GM23338 (cell line): ENCODE results near the gene VSIR. TPM values are rescaled to one million over a fixed set of nuclear protein-coding genes. Genes with fewer than 3 reads are reported as not detected.

Experiments
- ATAC-seq: fragments of 200-7000 bp; cut with Tn5 transposase; 3 replicates; pipeline ENCODE4 v1.9.1; 2020
- DNase-seq: peaks from one replicate; pipeline ENCODE4 v3.0.0-alpha.2; 2015; ENCODE audit warnings: low spot score
- H2AFZ ChIP-seq: fragments of 200-600 bp; sonication (generic); 2 replicates; pipeline ENCODE4 v1.8.0; 2016; ENCODE audit warnings: antibody characterized with exemption, mild to moderate bottlenecking, moderate library complexity
- H3F3A ChIP-seq: fragments of 200-600 bp; sonication (generic); replicated peaks from 2 replicates; pipeline ENCODE4 v1.8.0; 2017; ENCODE audit warnings: antibody characterized with exemption, mixed run types, low read depth
- H3K27ac ChIP-seq: fragments of 200-600 bp; sonication (generic); 2 replicates; pipeline ENCODE4 v1.6.1; 2016; ENCODE audit warnings: low read depth
- H3K27me3 ChIP-seq: fragments of 200-600 bp; sonication (generic); 2 replicates; pipeline ENCODE4 v1.8.0; 2016; ENCODE audit warnings: mild to moderate bottlenecking, mixed run types, moderate library complexity; ENCODE audit not compliant: insufficient read depth
- H3K36me3 ChIP-seq: fragments of 200-600 bp; sonication (generic); 2 replicates; pipeline ENCODE4 v1.8.0; 2016; ENCODE audit warnings: mild to moderate bottlenecking; ENCODE audit not compliant: insufficient read depth
- H3K4me1 ChIP-seq: fragments of 200-600 bp; sonication (generic); 2 replicates; pipeline ENCODE4 v1.8.0; 2016; ENCODE audit warnings: mild to moderate bottlenecking, moderate library complexity; ENCODE audit not compliant: insufficient read depth
- H3K4me2 ChIP-seq: fragments of 200-600 bp; sonication (generic); 2 replicates; pipeline ENCODE4 v1.7.1; 2017; ENCODE audit warnings: mixed run types
- H3K4me3 ChIP-seq: fragments of 200-600 bp; sonication (generic); 2 replicates; pipeline ENCODE4 v1.6.1; 2016; ENCODE audit warnings: mixed run types
- H3K79me2 ChIP-seq: fragments of 200-600 bp; sonication (generic); replicated peaks from 2 replicates; pipeline ENCODE4 v1.8.0; 2017; ENCODE audit warnings: mild to moderate bottlenecking; ENCODE audit not compliant: insufficient read depth
- H3K9me2 ChIP-seq: fragments of 200-600 bp; sonication (generic); 2 replicates; pipeline ENCODE4 v1.8.0; 2017; ENCODE audit not compliant: insufficient read depth
- H4K20me1 ChIP-seq: fragments of 200-600 bp; sonication (generic); replicated peaks from 2 replicates; pipeline ENCODE4 v1.8.0; 2017; ENCODE audit warnings: mild to moderate bottlenecking; ENCODE audit not compliant: insufficient read depth
- H3K27ac Mint-ChIP-seq: 2 replicates; pipeline ENCODE4 v1.8.0; 2020; ENCODE audit warnings: inconsistent platforms, mild to moderate bottlenecking, moderate library complexity, mixed read lengths
- H3K27me3 Mint-ChIP-seq: 3 replicates; pipeline ENCODE4 v1.8.0; 2022; ENCODE audit warnings: low read depth, mild to moderate bottlenecking, moderate library complexity, mixed read lengths, inconsistent platforms; ENCODE audit not compliant: insufficient read depth, poor library complexity
- H3K36me3 Mint-ChIP-seq: 3 replicates; pipeline ENCODE4 v1.8.0; 2021; ENCODE audit warnings: low read depth, mild to moderate bottlenecking, inconsistent platforms, moderate library complexity, mixed read lengths
- H3K4me1 Mint-ChIP-seq: 3 replicates; pipeline ENCODE4 v1.8.0; 2020; ENCODE audit warnings: mild to moderate bottlenecking, inconsistent platforms, mixed read lengths
- H3K4me3 Mint-ChIP-seq: 3 replicates; pipeline ENCODE4 v1.8.0; 2021; ENCODE audit warnings: moderate library complexity, mild to moderate bottlenecking, inconsistent platforms, mixed read lengths
- H3K9me3 Mint-ChIP-seq: 3 replicates; pipeline ENCODE4 v1.8.0; 2020; ENCODE audit warnings: moderate library complexity, mild to moderate bottlenecking, inconsistent platforms, mixed read lengths
- CREB1 ChIP-seq: fragments of 250-450 bp; sonication (Bioruptor Pico); IDR thresholded peaks from 2 replicates; pipeline ENCODE4 v1.5.0; 2020; ENCODE audit warnings: low read depth, mild to moderate bottlenecking, moderate library complexity
- EZH2 ChIP-seq: fragments of 200-600 bp; sonication (generic); IDR thresholded peaks from one replicate; pipeline ENCODE4 v1.8.0; 2017; ENCODE audit warnings: antibody characterized with exemption, mild to moderate bottlenecking, low read depth; ENCODE audit not compliant: unreplicated experiment
- EZH2phosphoT487 ChIP-seq: fragments of 200-600 bp; sonication (generic); IDR thresholded peaks from one replicate; pipeline ENCODE4 v1.8.1; 2018; ENCODE audit warnings: antibody characterized with exemption; ENCODE audit not compliant: unreplicated experiment
- JUNB ChIP-seq: IDR thresholded peaks from one replicate; pipeline ENCODE4 v1.6.1; 2016; ENCODE audit warnings: antibody characterized with exemption; ENCODE audit not compliant: unreplicated experiment
- NANOG ChIP-seq: IDR thresholded peaks from 2 replicates; pipeline ENCODE4 v1.6.1; 2016; ENCODE audit warnings: antibody characterized with exemption, borderline replicate concordance
- POLR2AphosphoS5 ChIP-seq: IDR thresholded peaks from 2 replicates; pipeline ENCODE4 v1.6.1; 2016; ENCODE audit warnings: antibody characterized with exemption, low read depth
- STAT1 ChIP-seq: IDR thresholded peaks from one replicate; pipeline ENCODE4 v1.6.1; 2016; ENCODE audit warnings: antibody characterized with exemption; ENCODE audit not compliant: unreplicated experiment
- ZNF114 ChIP-seq: fragments of 250-450 bp; sonication (Bioruptor Pico); IDR thresholded peaks from 2 replicates; pipeline ENCODE4 v1.5.0; 2020; ENCODE audit warnings: mild to moderate bottlenecking, moderate library complexity
- ZNF331 ChIP-seq: fragments of 250-450 bp; sonication (Bioruptor Pico); IDR thresholded peaks from 2 replicates; pipeline ENCODE4 v1.5.0; 2020; ENCODE audit warnings: low read depth, mild to moderate bottlenecking, moderate library complexity
- polyA plus RNA-seq: library from polyadenylated mRNA; unstranded; fragments of >200 nt; fragmentation: Nextera tagmentation; extraction: Ambion mirVana; gene quantifications from 2 replicates; pipeline ENCODE4 v1.2.1, GENCODE V29; 2016
- total RNA-seq: library from RNA; depleted of rRNA; stranded (reverse); fragments of >200 nt; shearing (Covaris generic); gene quantifications from 2 replicates; pipeline ENCODE4 v1.2.3, GENCODE V29; 2014
- TF ChIP-seq, protein P1 (sequence below), 2 experiments: fragments of 200-600 bp in 1 of 2; sonication (generic) in 1 of 2; conservative IDR thresholded peaks; 2 replicates each; pipeline versions ENCODE4 v1.5.1 to v1.6.1; 2016 to 2017; ENCODE audit warnings: antibody characterized with exemption in 2 of 2, low read depth in 2 of 2, mild to moderate bottlenecking in 2 of 2, moderate library complexity in 1 of 2
- TF ChIP-seq, protein P2 (sequence below): IDR thresholded peaks from 2 replicates; pipeline ENCODE4 v1.6.1; 2016; ENCODE audit warnings: antibody characterized with exemption
- TF ChIP-seq, protein P3 (sequence below): IDR thresholded peaks from one replicate; pipeline ENCODE4 v1.6.1; 2018; ENCODE audit warnings: antibody characterized with exemption; ENCODE audit not compliant: unreplicated experiment
- TF ChIP-seq, protein P4 (sequence below): fragments of 250-450 bp; sonication (Bioruptor Pico); IDR thresholded peaks from 2 replicates; pipeline ENCODE4 v1.5.0; 2020; ENCODE audit warnings: mild to moderate bottlenecking, moderate library complexity

Gene VSIR
- total and polyA plus RNA-seq, 2 experiments from 2014 or later: 0.10 to 0.74 TPM

DNA sequence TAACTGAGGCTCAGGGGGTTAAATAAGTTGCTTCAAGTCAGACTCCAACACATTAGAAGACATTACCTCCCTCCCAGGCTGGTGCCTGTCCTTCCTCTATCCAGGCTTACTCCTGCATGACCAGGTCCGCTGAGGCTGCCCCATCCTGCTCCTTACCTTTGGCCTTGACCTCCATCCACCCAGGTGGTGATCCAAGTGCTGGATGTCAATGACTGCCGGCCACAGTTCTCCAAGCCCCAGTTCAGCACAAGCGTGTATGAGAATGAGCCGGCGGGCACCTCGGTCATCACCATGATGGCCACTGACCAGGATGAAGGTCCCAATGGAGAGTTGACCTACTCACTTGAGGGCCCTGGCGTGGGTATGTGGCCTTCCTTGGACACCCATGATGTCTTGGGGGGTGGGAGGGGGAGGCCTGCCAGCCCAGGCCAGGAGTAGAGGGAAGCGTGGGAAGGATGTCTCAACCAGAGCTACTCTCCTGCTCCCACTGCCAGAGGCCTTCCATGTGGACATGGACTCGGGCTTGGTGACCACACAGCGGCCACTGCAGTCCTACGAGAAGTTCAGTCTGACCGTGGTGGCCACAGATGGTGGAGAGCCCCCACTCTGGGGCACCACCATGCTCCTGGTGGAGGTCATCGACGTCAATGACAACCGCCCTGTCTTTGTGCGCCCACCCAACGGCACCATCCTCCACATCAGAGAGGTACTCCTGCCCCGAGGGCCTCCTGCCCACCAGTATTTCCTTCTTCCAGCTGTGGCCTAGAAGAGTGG, 29.6 kb upstream of the VSIR start:
- Mint-ChIP-seq H3K9me3 (no peaks in the 10 kb centered on the region), H3K4me1 (peaks cover 3% of the 10 kb centered on the region; the same call in 2 of the 3 replicates), H3K27ac (no peak overlapping the region), H3K36me3 (no peaks in the 10 kb centered on the region), H3K4me3 (no peak overlapping the region), H3K27me3 (peaks cover 14% of the 10 kb centered on the region)
- Histone ChIP-seq H3K27me3 (peaks cover 3% of the 10 kb centered on the region; the same call in 1 of the 2 replicates), H2AFZ (no peak overlapping the region), H3K9me2 (no peaks in the 10 kb centered on the region), H3F3A (no peaks in the 10 kb centered on the region), H3K4me2 (no peak overlapping the region), H3K36me3 (no peaks in the 10 kb centered on the region), H3K4me3 (no peak overlapping the region), H4K20me1 (no peaks in the 10 kb centered on the region; the same call in 1 of the 2 replicates), H3K79me2 (no peaks in the 10 kb centered on the region), H3K4me1 (no peaks in the 10 kb centered on the region), H3K27ac (no peak overlapping the region)
- TF ChIP-seq POLR2AphosphoS5 (no peak), EZH2 (no peak), NANOG (no peak), ZNF114 (CRISPR knock-in tag) (no peak), CREB1 (no peak), JUNB (no peak), EZH2phosphoT487 (no peak), ZNF331 (no peak), STAT1 (no peak)
- TF ChIP-seq, protein P1, sequence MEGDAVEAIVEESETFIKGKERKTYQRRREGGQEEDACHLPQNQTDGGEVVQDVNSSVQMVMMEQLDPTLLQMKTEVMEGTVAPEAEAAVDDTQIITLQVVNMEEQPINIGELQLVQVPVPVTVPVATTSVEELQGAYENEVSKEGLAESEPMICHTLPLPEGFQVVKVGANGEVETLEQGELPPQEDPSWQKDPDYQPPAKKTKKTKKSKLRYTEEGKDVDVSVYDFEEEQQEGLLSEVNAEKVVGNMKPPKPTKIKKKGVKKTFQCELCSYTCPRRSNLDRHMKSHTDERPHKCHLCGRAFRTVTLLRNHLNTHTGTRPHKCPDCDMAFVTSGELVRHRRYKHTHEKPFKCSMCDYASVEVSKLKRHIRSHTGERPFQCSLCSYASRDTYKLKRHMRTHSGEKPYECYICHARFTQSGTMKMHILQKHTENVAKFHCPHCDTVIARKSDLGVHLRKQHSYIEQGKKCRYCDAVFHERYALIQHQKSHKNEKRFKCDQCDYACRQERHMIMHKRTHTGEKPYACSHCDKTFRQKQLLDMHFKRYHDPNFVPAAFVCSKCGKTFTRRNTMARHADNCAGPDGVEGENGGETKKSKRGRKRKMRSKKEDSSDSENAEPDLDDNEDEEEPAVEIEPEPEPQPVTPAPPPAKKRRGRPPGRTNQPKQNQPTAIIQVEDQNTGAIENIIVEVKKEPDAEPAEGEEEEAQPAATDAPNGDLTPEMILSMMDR (conservative IDR thresholded peaks at IDR 0.05; ENCODE audit: low read depth in 2 of 2): no peak
- TF ChIP-seq, protein P2, sequence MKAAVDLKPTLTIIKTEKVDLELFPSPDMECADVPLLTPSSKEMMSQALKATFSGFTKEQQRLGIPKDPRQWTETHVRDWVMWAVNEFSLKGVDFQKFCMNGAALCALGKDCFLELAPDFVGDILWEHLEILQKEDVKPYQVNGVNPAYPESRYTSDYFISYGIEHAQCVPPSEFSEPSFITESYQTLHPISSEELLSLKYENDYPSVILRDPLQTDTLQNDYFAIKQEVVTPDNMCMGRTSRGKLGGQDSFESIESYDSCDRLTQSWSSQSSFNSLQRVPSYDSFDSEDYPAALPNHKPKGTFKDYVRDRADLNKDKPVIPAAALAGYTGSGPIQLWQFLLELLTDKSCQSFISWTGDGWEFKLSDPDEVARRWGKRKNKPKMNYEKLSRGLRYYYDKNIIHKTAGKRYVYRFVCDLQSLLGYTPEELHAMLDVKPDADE: no peak
- TF ChIP-seq, protein P3, sequence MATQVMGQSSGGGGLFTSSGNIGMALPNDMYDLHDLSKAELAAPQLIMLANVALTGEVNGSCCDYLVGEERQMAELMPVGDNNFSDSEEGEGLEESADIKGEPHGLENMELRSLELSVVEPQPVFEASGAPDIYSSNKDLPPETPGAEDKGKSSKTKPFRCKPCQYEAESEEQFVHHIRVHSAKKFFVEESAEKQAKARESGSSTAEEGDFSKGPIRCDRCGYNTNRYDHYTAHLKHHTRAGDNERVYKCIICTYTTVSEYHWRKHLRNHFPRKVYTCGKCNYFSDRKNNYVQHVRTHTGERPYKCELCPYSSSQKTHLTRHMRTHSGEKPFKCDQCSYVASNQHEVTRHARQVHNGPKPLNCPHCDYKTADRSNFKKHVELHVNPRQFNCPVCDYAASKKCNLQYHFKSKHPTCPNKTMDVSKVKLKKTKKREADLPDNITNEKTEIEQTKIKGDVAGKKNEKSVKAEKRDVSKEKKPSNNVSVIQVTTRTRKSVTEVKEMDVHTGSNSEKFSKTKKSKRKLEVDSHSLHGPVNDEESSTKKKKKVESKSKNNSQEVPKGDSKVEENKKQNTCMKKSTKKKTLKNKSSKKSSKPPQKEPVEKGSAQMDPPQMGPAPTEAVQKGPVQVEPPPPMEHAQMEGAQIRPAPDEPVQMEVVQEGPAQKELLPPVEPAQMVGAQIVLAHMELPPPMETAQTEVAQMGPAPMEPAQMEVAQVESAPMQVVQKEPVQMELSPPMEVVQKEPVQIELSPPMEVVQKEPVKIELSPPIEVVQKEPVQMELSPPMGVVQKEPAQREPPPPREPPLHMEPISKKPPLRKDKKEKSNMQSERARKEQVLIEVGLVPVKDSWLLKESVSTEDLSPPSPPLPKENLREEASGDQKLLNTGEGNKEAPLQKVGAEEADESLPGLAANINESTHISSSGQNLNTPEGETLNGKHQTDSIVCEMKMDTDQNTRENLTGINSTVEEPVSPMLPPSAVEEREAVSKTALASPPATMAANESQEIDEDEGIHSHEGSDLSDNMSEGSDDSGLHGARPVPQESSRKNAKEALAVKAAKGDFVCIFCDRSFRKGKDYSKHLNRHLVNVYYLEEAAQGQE: no peak
- TF ChIP-seq, protein P4, sequence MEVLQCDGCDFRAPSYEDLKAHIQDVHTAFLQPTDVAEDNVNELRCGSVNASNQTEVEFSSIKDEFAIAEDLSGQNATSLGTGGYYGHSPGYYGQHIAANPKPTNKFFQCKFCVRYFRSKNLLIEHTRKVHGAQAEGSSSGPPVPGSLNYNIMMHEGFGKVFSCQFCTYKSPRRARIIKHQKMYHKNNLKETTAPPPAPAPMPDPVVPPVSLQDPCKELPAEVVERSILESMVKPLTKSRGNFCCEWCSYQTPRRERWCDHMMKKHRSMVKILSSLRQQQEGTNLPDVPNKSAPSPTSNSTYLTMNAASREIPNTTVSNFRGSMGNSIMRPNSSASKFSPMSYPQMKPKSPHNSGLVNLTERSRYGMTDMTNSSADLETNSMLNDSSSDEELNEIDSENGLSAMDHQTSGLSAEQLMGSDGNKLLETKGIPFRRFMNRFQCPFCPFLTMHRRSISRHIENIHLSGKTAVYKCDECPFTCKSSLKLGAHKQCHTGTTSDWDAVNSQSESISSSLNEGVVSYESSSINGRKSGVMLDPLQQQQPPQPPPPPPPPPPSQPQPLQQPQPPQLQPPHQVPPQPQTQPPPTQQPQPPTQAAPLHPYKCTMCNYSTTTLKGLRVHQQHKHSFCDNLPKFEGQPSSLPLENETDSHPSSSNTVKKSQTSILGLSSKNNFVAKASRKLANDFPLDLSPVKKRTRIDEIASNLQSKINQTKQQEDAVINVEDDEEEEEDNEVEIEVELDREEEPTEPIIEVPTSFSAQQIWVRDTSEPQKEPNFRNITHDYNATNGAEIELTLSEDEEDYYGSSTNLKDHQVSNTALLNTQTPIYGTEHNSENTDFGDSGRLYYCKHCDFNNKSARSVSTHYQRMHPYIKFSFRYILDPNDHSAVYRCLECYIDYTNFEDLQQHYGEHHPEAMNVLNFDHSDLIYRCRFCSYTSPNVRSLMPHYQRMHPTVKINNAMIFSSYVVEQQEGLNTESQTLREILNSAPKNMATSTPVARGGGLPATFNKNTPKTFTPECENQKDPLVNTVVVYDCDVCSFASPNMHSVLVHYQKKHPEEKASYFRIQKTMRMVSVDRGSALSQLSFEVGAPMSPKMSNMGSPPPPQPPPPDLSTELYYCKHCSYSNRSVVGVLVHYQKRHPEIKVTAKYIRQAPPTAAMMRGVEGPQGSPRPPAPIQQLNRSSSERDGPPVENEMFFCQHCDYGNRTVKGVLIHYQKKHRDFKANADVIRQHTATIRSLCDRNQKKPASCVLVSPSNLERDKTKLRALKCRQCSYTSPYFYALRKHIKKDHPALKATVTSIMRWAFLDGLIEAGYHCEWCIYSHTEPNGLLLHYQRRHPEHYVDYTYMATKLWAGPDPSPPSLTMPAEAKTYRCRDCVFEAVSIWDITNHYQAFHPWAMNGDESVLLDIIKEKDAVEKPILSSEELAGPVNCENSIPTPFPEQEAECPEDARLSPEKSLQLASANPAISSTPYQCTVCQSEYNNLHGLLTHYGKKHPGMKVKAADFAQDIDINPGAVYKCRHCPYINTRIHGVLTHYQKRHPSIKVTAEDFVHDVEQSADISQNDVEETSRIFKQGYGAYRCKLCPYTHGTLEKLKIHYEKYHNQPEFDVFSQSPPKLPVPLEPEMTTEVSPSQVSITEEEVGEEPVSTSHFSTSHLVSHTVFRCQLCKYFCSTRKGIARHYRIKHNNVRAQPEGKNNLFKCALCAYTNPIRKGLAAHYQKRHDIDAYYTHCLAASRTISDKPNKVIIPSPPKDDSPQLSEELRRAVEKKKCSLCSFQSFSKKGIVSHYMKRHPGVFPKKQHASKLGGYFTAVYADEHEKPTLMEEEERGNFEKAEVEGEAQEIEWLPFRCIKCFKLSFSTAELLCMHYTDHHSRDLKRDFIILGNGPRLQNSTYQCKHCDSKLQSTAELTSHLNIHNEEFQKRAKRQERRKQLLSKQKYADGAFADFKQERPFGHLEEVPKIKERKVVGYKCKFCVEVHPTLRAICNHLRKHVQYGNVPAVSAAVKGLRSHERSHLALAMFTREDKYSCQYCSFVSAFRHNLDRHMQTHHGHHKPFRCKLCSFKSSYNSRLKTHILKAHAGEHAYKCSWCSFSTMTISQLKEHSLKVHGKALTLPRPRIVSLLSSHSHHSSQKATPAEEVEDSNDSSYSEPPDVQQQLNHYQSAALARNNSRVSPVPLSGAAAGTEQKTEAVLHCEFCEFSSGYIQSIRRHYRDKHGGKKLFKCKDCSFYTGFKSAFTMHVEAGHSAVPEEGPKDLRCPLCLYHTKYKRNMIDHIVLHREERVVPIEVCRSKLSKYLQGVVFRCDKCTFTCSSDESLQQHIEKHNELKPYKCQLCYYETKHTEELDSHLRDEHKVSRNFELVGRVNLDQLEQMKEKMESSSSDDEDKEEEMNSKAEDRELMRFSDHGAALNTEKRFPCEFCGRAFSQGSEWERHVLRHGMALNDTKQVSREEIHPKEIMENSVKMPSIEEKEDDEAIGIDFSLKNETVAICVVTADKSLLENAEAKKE (CRISPR knock-in tag): no peak
- ATAC-seq (no peak), DNase-seq (no peak)
